HTERT RPE-1 (cell line): ENCODE data around the gene XXYLT1.
"Not testable (repeated sequence)": the region's sequence is repeated elsewhere in the genome, so short reads cannot be mapped to it uniquely, and the experiment has no call there.

ENCODE experiments used
- in situ Hi-C: fragments of 300-500 bp; cut with MboI; formaldehyde crosslinking; loops from 4 replicates; pipeline ENCODE4 v1.14.3; 2020; ENCODE audit warnings: low sequenced_read_pairs

Gene XXYLT1

GRCh38 chr3:195117978-195118581, 152.9 kb downstream of the XXYLT1 start:
- in situ Hi-C loops: no loop called here

GRCh38 chr3:195116407-195117185, 154.4 kb downstream of the XXYLT1 start:
- in situ Hi-C loops: no loop called here

- in situ Hi-C loops: no loop called here
Observed at GRCh38 chr3:195115600-195116406, 155.2 kb downstream of the XXYLT1 start.

- in situ Hi-C loops: no loop called here
Observed at GRCh38 chr3:195114786-195115599, 156.0 kb downstream of the XXYLT1 start.

GRCh38 chr3:195113536-195114425, 157.2 kb downstream of the XXYLT1 start:
- in situ Hi-C loops: no loop called here

- in situ Hi-C loops: no loop called here
Observed at GRCh38 chr3:195113048-195113447, 157.9 kb downstream of the XXYLT1 start.

- in situ Hi-C loops: no loop called here
Observed at GRCh38 chr3:195112361-195112791, 158.6 kb downstream of the XXYLT1 start.

- in situ Hi-C loops: no loop called here
Observed at GRCh38 chr3:195111766-195112165, 159.2 kb downstream of the XXYLT1 start.

GRCh38 chr3:195111319-195111705, 159.6 kb downstream of the XXYLT1 start:
- in situ Hi-C loops: no loop called here

- in situ Hi-C loops: no loop called here
Observed at GRCh38 chr3:195110647-195111318, 160.2 kb downstream of the XXYLT1 start.

- in situ Hi-C loops: no loop called here
Observed at GRCh38 chr3:195109098-195109657, 161.8 kb downstream of the XXYLT1 start.

- in situ Hi-C loops: no loop called here
Observed at GRCh38 chr3:195107593-195107992, 163.4 kb downstream of the XXYLT1 start.

- in situ Hi-C loops: not testable (repeated sequence)
Observed at GRCh38 chr3:195107031-195107430, 163.9 kb downstream of the XXYLT1 start.

- in situ Hi-C loops: no loop called here
Observed at GRCh38 chr3:195106418-195106906, 164.5 kb downstream of the XXYLT1 start.

- in situ Hi-C loops: no loop called here
Observed at GRCh38 chr3:195105841-195106417, 165.0 kb downstream of the XXYLT1 start.

GRCh38 chr3:195105389-195105788, 165.6 kb downstream of the XXYLT1 start:
- in situ Hi-C loops: no loop called here

- in situ Hi-C loops: no loop called here
Observed at GRCh38 chr3:195104340-195104739, 166.6 kb downstream of the XXYLT1 start.

- in situ Hi-C loops: no loop called here
Observed at GRCh38 chr3:195103623-195104022, 167.3 kb downstream of the XXYLT1 start.
